Lung (tissue), 12 donors: ENCODE data around the gene ELOVL1. TPM values are rescaled to one million over a fixed set of nuclear protein-coding genes. Genes with fewer than 3 reads are reported as not detected.

ENCODE experiments used
- ATAC-seq: fragments of 200-7000 bp; cut with Tn5 transposase; one replicate; pipeline ENCODE4 v1.9.1; 2020; ENCODE audit warnings: moderate number of reproducible peaks; ENCODE audit not compliant: insufficient read depth, low FRiP score
- DNase-seq, 3 donors: peaks; one replicate each; pipeline ENCODE4 v3.0.0-alpha.2; 2013 to 2017
- H3K27ac ChIP-seq, 2 donors: one replicate each; pipeline ENCODE4 v1.5.1; 2013; ENCODE audit warnings: mild to moderate bottlenecking in 2 of 2, moderate library complexity in 2 of 2, control low read depth in 1 of 2, inconsistent platforms in 1 of 2, low read depth in 1 of 2, low read length in 1 of 2
- H3K27me3 ChIP-seq, 3 donors: one replicate each; pipeline ENCODE4 v1.5.1; 2013; ENCODE audit warnings: low read length in 2 of 3; ENCODE audit not compliant: control insufficient read depth in 3 of 3, insufficient read depth in 3 of 3
- H3K36me3 ChIP-seq, 4 donors: one replicate each; pipeline ENCODE4 v1.5.1; 2013; ENCODE audit warnings: low read length in 4 of 4, mild to moderate bottlenecking in 1 of 4, moderate library complexity in 1 of 4; ENCODE audit not compliant: control insufficient read depth in 4 of 4, insufficient read depth in 4 of 4
- H3K4me1 ChIP-seq, 5 donors: one replicate each; pipeline ENCODE4 v1.5.1; 2013; ENCODE audit warnings: low read length in 5 of 5, mild to moderate bottlenecking in 2 of 5, moderate library complexity in 1 of 5; ENCODE audit not compliant: control insufficient read depth in 5 of 5, insufficient read depth in 5 of 5
- H3K4me3 ChIP-seq: one replicate; pipeline ENCODE4 v1.5.1; 2013; ENCODE audit warnings: mild to moderate bottlenecking, control low read depth, moderate library complexity
- H3K9ac ChIP-seq, 2 donors: one replicate each; pipeline ENCODE4 v1.5.1; 2013; ENCODE audit warnings: low read length in 2 of 2, control low read depth in 1 of 2; ENCODE audit not compliant: insufficient read depth in 1 of 2
- H3K9me3 ChIP-seq, 4 donors: one replicate each; pipeline ENCODE4 v1.5.1; 2013; ENCODE audit warnings: low read length in 3 of 4, mild to moderate bottlenecking in 1 of 4, moderate library complexity in 1 of 4; ENCODE audit not compliant: control insufficient read depth in 4 of 4, insufficient read depth in 3 of 4
- CTCF ChIP-seq: IDR thresholded peaks from 2 replicates; pipeline ENCODE4 v1.5.1; 2012; ENCODE audit warnings: mild to moderate bottlenecking; ENCODE audit errors: control extremely low read depth, extremely low read depth
- WGBS, 2 donors: extraction: QIAGEN DNeasy Blood & Tissue Kit; methylation state at CpG; one replicate each; pipeline ENCODE4 v1.1.7; 2013; 5-methylcytosine and 5-hydroxymethylcytosine counted together
- polyA plus RNA-seq, 2 donors: library from polyadenylated mRNA; stranded (reverse); fragments of 200-250 nt; gene quantifications; one replicate each; pipeline ENCODE4 v1.2.1, GENCODE V29; 2013
- total RNA-seq, 2 donors: library from RNA; depleted of rRNA in 1 of 2; stranded (reverse); fragments of >200 nt in 1 of 2; gene quantifications; one replicate each; pipeline ENCODE4 v1.2.1, GENCODE V29; 2014 to 2021
- donor health status: control.
- donor health status: control.
- donor health status: Bipolar disorder and iron deficiency.
- donor health status: healthy.
- donor health status: DM: yes; HTN: yes; CAD: no.

Gene ELOVL1
- total and polyA plus RNA-seq, 4 donors, result 41.2 to 174 (median 103) TPM

GRCh38 chr1:43339584-43340232 is 28.1 kb downstream of the ELOVL1 start:
- Histone ChIP-seq H3K4me3 (no peak overlapping the region), H3K36me3 (no peaks in the 10 kb centered on the region), H3K27me3 (no peaks in the 10 kb centered on the region), H3K4me1 (peaks cover 0 to 3% (median 0%) of the 10 kb centered on the region in 5 donors), H3K9me3 (no peaks in the 10 kb centered on the region), H3K27ac (no peak overlapping the region), H3K9ac (no peak overlapping the region)
- no peak for ATAC-seq
- no peak for TF ChIP-seq CTCF
- WGBS, 2 donors, result 91 to 96% methylated on average over 6 of the region's 6 CpGs
- no peak for DNase-seq

GRCh38 chr1:43338001-43338400 is 29.8 kb downstream of the ELOVL1 start:
- H3K36me3 ChIP-seq, result no peaks in the 10 kb centered on the region
- no peak overlapping the region for H3K9ac ChIP-seq
- ATAC-seq (no peak), DNase-seq (no peak)
- no peaks in the 10 kb centered on the region for H3K27me3 ChIP-seq
- 48 to 71% methylated on average over 5 of the region's 5 CpGs for WGBS, 2 donors
- H3K27ac ChIP-seq, result no peak overlapping the region
- no peak for TF ChIP-seq CTCF
- no peak overlapping the region for H3K4me3 ChIP-seq
- no peaks in the 10 kb centered on the region for H3K9me3 ChIP-seq
- no peaks in the 10 kb centered on the region for H3K4me1 ChIP-seq

GRCh38 chr1:43337588-43337987 is 30.2 kb downstream of the ELOVL1 start, which contains the start of gene MPL:
Gene MPL (plus strand): TSS chr1:43337818. CDS start chr1:43337849, 31 bp downstream.
- H3K9me3 ChIP-seq, result no peaks in the 10 kb centered on the region
- H3K27me3 ChIP-seq, result no peaks in the 10 kb centered on the region
- no peak within 1 kb of the TSS for H3K9ac ChIP-seq
- no peak for TF ChIP-seq CTCF
- no peaks in the 10 kb centered on the region for H3K36me3 ChIP-seq
- DNase-seq (no peak), ATAC-seq (no peak)
- H3K4me3 ChIP-seq, result no peak within 1 kb of the TSS
- no peak within 1 kb of the TSS for H3K27ac ChIP-seq
- 35 to 65% methylated on average over 3 of the region's 3 CpGs for WGBS, 2 donors
- H3K4me1 ChIP-seq, result no peaks in the 10 kb centered on the region
